Renal cortical epithelial cell (primary cell): ENCODE measurements around the gene RNF112. TPM values are rescaled to one million over a fixed set of nuclear protein-coding genes. Genes with fewer than 3 reads are reported as not detected.

Experiments
- DNase-seq: peaks from one replicate; pipeline ENCODE4 v3.0.0-alpha.2; 2011; ENCODE audit warnings: low read depth
- total RNA-seq: library from RNA; depleted of rRNA; stranded (reverse); fragments of >200 nt; gene quantifications from 2 replicates; pipeline ENCODE4 v1.2.3, GENCODE V29; 2014

The RNF112 gene
- total RNA-seq, 1 donor from 2014 or later, result not detected

GRCh38 chr17:19375732-19376131, 35.3 kb upstream of the RNF112 start:
- DNase-seq, result no peak

DNA sequence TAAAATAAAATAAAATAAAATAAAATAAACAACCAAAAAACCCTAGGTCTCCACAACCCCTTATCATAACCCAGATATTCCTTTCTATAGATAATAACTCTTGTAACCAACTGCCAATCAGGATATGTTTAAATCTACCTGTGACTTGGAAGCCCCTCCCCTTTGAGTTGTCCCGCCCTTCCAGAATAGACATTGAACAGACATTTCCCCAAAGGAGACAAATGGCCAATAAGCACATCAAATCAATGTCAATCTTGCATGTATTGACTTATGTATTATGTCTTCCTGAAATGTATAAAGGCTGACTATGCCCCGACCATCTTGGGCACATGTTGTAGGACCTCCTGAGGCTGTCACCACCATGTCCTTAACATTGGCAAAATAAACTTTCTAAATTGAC, 34.2 kb upstream of the RNF112 start:
- DNase-seq, result no peak

DNA sequence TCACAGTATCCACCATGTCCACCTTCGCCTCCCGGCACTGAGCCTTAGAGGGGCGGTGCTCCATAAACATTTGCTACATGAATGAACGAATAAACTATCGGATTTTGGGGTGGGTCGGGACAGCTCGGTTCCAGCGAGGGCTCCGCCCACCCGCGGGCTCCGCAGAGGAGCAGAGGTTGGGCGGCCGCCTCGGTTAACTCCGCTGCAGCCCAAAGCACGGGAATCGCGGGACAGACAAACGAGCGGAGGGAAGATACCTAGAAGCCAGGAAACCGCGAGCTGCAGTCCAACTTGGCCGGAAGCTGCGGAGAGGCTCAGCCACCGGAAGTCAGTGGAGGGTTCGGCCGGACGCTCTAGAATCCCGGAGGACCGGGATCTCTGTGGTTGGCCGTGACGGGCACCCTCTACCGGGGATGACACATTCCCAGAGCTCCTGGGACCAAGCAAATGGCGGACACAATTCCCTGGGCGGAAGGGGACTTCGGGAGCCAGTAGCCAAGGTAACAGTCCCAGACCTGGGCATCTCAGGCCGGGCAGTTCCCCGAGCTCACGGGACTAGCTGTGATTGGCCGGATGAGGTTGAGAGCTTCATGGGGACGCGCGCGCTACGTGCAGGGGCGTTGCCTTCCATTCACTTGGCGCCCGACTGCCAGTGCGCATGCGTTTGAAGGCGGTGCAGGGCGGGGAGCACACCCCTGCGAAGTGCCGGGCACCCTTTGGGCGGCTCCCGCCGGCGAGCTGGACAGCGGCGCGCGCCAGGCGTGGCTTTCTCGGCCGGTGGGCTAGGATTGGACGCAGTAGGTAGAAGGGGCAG, 33.2 kb upstream of the RNF112 start:
- peak; percentile 95 for DNase-seq

DNA sequence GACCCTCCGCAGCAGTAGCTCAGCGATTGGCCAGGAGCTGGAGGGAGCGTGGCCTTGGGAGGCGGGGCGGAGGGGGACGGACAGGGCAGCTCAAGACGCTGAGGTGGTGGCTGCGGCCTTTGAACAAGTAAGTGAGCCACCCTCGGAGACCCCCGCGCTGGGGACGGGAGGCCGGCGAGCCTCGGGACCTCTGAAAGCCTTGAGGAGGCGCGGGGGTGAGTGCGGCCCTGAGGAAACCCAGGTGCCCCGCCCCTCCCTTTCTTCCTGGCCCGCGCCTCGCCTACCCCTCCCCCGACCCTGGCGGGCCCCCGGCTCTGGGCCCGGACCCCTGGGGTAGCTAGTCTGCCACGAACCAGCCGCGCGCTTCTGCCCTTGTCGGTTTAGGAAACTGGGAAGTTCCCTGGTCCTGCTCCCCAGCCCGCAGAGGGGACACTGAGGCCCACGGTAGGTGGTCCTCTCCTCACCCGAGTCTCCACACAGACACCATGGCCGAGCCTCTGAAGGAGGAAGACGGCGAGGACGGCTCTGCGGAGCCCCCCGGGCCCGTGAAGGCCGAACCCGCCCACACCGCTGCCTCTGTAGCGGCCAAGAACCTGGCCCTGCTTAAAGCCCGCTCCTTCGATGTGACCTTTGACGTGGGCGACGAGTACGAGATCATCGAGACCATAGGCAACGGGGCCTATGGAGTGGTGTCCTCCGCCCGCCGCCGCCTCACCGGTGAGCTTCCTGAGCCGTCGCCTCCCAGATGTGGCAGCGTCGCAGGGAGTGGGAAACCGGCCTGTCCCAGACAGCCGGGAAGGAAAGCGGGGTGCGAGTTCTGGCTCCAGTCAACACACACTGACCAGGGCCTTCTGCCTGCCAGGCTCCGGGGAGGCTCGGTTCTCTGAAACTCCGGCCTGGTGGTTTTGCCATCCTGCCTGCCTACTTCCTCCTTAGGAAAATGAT, 32.3 kb upstream of the RNF112 start, which contains the start of gene MAPK7:
Gene MAPK7 (plus strand): TSS at position 83 of the 945 bp plus-strand sequence. CDS start 403 bp downstream, at position 486.
- no peak for DNase-seq

DNA sequence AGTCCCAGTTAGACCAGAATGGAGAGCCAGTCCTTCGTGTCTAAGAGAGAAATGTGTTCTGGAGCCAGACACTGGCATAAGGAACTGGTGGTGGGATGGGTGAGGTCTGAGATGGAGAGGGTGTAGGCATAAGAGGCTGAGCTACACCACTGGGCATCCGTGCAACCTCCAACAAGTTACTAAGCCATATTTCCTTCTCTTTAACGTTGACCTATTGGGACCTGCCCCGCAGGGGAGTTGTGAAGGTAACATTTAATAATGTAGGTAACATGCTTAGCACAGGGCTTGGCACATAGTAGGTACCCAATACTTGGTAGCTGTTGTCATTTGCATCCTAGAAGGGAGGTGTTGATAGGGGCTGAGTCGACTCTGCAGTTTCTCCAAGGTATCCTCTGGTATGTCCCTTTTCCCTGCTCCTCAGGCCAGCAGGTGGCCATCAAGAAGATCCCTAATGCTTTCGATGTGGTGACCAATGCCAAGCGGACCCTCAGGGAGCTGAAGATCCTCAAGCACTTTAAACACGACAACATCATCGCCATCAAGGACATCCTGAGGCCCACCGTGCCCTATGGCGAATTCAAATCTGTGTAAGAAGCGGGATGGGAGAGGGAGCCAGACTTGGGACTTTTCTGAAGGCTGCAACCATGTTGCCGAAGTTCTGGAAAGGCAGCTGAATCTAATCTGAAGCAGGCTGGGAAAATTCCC, 31.5 kb upstream of the RNF112 start:
- no peak for DNase-seq

GRCh38 chr17:19380481-19381301, 30.3 kb upstream of the RNF112 start:
- DNase-seq, result no peak

- no peak for DNase-seq
Measured at GRCh38 chr17:19381361-19381740, 29.7 kb upstream of the RNF112 start.

- no peak for DNase-seq
Measured at GRCh38 chr17:19381741-19382444, 29.1 kb upstream of the RNF112 start.

- DNase-seq, result no peak
Measured at GRCh38 chr17:19382531-19383444, 28.2 kb upstream of the RNF112 start.

DNA sequence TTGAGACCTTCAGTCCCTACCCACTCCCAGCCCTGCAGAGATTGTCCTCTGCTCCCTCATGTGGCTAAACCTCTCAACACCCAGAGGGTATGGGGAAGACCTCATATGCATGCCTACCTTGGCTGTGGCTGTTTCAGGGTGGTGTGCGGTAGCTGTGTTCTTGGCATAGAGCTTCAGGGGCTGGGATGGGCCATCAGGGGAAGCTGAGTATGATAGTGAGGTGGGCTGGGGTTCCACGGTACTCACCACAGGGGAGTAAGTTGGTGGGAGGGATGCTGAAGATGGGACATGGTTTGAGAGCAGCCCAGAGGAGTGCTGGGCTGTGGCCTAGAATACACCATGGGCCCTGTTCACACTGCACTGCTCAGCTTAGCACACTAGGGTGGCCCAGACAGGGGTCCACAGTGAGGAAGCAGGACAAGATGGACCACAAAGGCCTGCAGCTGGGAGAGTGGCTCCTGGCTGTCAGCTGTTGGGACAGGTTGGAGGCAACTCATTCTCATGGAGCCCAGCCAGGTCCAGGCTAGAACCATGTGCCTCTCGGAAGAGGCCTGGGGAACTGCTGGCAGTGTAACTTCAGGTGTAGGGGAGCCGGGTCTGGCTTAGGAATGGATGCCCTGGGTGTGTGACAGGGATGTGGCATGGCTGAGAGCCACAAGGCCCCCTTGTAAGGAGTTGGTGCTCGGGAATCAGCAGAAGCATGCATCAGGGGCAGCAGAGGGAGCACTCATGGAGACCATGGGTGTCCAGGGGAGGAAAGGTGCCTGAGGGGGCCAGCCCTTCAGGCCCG, 27.2 kb upstream of the RNF112 start:
- DNase-seq, result no peak

- DNase-seq, result no peak
Measured at GRCh38 chr17:19384723-19385391, 26.2 kb upstream of the RNF112 start.

- no peak for DNase-seq
Measured at GRCh38 chr17:19385521-19385983, 25.5 kb upstream of the RNF112 start.

GRCh38 chr17:19386051-19386929, 24.7 kb upstream of the RNF112 start:
- DNase-seq, result peak; percentile 69

DNA sequence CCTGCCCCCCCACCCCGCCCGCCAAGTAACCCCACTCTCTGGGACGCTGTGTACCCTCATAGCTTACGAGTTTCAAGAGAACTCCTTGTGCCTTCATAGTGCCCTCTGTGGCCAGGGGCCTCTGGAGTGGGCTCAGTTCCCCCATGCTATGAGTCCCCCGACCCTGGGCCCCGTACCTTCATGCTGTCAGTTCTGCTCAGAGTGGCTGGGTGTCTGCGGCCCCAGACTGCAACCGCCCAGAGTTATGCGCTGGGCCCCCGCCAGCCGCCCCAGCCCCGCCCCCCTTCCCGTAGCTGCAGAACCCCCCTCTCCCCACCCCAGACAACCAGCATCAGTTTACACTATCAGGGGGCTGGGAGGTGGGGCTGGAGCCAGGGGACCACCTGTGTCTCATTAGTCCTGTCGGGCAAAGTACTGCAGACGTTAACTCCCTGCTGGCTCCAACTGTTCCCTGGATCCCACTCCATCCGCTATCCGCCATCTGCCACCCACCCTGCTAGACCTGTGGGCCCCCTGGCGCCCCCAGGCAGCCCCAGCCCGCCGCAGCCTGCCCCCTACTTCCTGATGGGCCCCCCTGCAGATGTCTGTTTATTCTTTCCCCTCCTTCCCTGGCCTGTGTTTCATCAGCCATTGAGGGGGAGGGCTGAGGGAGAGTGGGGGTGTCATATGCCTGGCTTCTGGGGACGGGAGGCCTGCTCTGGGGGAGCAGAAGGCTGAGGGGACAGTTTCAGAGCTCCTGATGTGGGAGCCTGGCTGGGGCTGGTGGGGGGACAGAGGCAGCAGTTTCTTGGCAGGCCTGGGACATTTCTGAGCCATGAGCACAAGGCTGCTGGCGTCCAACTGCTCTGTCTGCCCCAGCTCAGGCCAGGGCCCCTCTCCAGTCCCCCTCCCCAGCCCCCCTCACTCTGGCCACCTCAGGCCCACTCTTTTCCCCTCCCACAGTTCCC, 23.8 kb upstream of the RNF112 start, which contains the start of gene MFAP4:
Gene MFAP4 (minus strand): TSS at position 217 of the 947 bp plus-strand sequence. CDS start 35 bp downstream, at position 182.
- no peak for DNase-seq

- DNase-seq, result peak; percentile 48
Measured at GRCh38 chr17:19387921-19388521, 23.0 kb upstream of the RNF112 start.
